GM19395 (cell line): ENCODE measurements around the gene SLC4A5.
"Not testable (repeated sequence)": the region's sequence is repeated elsewhere in the genome, so short reads cannot be mapped to it uniquely, and the experiment has no call there.

Source experiments
- ATAC-seq: cut with Tn5 transposase; IDR thresholded peaks from one replicate; pipeline ENCODE4 v1.9.1; 2021; ENCODE audit warnings: mild to moderate bottlenecking, moderate library complexity; ENCODE audit not compliant: unreplicated experiment

The SLC4A5 gene

DNA sequence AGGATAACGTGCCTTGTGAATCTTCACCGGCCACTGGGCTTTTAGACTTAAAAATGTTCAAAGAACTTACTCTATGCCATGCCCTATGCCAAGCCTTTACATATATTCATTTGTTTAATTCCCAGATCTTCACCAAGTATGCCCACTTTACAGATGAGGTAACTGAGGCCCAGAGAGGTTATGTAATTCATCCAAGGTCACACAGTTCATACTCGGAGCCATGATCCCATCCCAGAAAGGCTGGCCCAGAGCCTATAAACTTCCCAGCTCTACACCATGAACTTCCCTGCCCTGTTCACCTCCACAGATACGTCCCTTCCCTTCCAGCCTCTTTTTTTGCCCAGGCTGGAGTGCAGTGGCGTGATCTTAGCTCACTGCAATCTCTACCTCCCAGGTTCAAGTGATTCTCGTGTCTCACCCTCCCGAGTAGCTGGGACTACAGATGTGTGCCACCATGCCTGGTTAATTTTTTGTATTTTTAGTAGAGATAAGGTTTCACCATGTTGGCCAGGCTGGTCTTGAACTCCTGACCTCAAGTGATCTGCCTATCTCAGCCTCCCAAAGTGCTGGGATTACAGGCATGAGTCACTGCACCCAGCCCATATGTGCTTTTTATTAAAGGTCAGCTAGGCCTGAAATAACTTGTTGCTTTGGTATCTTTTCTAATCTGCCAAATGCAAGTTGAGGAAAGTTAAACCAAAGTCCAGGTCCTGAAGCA lies 100.7 kb downstream of the SLC4A5 start:
- ATAC-seq: no peak

DNA sequence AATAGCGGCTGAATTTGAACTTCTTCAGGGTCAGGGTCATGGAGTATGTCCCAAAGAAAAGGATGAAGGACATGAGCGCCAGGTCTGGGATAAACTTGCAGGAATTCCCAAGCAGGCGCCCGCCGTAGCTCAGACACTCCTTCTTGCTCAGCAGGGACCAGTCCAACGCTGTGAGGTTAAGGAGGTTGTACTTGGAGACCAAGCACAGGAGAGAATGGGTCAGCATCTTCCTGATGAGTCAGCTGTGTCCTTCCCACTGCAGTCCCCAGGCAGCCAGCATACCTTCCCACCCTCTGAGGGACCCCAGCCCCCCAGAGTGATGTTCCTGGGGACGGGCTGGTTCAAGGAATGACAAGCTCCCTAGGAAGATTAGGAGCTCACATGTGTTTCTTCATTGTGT lies 103.9 kb downstream of the SLC4A5 start:
- no peak for ATAC-seq

DNA sequence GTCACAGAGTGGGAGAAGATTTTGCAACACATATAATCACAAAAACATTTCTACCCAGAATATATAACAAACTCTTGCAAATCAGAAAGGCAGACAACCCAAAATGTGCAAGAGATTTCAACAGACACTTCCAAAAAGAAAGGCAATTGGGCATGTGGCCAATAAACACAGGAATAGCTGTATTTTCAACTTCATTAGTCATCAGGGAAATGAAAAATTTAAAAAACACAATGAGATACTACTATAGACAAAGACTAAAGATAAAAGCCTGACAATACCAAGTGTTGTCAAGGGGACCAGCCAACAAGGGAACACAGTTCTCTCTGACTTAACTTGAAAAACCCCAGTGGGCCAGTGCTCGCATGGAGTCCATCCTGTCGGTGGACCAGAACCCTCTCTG lies 104.3 kb downstream of the SLC4A5 start:
- ATAC-seq: no peak

DNA sequence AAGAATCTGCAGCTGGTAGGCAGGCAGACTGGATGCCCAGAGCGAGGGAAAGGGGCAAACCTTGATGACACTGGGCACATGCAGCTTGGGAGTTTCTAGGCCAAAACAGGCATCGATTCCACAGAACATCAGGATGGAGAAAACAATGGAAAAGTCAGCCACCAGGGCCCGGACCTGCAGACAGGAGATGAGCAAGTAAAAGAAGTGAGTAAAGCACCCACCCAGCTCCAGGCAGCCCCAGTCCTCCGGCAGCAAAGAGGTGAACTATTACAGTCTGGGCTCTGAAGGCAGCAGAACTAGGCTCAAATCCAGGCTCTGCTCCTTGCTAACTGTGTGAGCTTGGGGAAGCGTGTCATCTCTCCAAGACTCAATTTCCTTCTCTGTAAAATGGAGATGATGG lies 108.2 kb downstream of the SLC4A5 start:
- ATAC-seq: no peak

DNA sequence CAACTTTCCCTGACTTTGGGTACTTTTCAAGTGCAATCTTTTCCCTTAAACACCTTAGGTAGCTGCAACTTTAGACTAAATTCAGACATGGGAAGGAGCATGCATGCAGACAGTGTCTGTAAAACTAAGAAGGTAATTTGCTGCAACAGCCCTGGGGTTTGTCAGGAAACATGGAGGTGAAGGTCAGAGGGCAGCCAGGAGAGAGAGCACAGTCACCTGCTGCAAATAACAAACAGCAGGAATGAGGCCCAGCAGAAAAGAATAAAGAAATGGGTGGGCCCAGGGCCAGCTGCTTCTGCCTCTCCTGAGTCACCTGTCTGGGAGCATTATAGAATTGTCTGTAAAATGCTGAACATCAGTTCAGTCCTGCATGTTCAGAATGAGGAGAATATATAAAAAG lies 109.6 kb downstream of the SLC4A5 start:
- no peak for ATAC-seq

DNA sequence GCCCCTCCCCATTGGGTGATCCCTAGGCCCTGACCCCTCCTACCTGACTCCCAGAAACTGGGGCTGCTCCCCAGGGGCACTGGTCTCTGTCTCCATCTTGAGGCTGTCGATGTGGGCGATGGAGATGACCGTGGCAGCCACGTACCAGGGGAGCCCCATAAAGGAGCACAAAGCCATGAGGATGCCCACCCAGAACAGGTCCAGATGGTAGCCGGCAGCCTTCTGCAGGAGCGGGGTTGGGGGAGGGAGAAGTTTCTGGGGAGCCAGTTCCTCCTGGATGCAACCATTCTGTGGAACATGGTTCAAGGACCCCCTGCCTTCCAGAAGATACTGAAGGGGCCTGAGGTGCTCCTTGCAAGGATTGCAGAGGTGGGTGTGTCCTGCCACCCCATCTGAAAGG lies 110.8 kb downstream of the SLC4A5 start:
- no peak for ATAC-seq

DNA sequence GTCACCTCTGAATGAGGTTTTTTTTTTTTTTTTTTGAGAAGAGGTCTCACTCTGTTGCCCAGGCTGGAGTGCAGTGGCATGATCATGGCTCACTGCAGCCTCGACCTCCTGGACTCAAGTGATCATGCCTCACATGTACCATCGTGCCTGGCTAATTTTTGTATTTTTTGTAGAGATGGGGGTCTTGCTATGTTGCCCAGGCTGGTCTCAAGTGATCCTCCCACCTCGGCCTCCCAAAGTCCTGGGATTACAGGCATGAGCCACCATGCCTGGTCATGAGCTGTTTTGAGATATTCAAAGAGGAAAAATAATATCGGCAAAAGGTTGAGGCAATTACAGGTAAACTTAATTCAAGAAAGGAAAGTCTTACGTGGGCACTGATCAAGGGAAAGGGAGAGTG lies 113.4 kb downstream of the SLC4A5 start:
- ATAC-seq: not testable (repeated sequence)

DNA sequence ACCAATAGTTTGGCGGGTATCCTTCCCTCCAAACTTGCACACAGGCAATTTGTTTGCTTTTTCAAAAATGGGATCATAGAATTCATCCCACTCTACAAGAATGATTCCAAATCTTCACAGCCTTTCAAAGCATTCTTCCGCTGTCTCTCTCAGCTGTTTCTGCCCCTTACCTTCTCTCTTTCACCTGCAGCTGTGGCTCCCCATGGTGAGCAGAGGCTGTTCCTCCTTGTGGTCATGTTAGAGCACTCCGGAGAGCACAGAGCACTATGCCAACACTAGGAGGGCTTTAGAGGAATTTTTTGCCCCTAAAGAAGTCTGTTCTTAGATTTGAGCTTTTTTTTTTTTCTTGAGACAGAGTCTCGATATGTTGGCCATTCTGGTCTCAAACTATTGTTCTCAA lies 114.4 kb downstream of the SLC4A5 start:
- ATAC-seq: no peak

DNA sequence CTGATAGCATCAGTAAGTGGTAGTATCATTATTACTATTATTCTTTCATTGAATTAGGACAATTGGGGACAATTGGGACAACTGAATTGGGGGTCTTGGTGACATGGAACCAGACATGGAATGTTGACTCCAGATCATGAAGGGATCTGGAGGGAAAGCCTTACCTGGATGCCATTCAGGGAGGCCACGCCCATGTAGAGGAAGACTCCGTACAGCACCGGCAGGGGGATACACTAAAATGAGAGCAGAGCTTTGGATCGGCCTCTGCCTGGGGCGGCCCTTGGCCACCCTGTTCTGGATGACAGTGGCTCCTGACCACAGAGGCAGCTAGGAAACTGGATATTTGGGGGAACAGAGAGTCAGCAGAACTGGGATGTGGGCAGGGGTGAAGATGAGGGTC lies 115.6 kb downstream of the SLC4A5 start:
- no peak for ATAC-seq

DNA sequence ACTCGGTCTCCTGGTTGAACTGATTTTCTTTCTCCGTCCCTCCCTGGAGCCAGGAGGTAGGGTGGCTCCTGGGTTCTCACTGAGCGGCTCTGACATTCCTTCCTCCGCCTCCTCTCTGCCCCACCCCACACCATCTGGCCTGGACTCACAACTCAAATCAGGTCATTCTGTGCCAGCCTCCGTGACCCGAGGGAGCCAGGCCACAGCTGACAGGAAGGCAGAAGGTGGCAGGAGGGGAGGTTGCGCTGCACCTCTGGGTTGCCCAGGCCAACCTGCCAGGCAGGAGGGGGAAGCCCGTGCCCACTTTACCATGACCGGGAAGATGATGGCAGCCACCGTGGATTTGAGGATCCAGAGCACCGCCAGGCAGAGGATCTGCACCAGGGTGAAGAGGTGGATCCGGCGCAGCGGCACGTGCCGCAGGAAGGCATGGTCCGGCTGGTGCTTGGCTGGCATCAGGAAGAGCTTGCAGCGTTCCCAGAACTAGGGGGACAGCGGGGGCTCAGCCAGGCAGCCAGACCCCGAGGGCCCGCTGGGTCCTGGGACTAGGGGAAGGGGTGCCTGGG lies 116.5 kb downstream of the SLC4A5 start:
- ATAC-seq: no peak

DNA sequence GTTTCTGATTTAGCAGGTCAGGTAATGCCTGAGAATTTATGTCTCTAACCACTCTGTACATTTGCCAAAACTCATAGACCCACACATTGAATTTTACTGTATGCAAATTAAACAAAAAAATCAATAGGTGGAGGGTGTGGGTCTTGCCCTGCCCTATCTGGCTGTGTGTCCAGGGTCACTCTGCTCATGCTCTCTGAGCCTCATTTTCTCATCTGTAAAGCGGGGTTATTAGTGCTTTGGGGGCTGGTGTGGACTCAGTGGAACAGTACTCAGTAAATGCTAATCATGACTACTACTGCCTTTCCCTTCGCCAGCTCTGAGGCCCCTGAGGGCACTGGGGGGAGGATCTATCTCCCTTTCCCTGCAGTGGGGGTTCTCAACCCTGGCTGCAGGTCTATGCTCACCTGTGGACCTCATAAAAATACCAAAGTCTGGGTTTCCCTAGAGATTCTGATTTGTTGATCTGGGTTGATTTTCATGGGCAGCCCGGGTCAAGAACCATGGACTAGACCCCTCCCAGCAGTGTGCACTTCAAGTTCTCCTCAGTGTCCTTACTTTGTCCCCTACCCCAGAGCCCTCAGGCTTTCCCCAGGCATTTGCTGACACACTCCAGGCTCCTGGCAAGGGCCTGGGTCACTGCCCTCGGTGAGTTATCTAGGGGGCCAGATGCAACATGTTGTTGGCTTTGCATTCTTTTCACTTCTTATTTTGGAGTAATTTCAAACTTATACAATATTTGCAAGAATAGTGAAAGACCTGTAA lies 117.3 kb downstream of the SLC4A5 start:
- no peak for ATAC-seq

DNA sequence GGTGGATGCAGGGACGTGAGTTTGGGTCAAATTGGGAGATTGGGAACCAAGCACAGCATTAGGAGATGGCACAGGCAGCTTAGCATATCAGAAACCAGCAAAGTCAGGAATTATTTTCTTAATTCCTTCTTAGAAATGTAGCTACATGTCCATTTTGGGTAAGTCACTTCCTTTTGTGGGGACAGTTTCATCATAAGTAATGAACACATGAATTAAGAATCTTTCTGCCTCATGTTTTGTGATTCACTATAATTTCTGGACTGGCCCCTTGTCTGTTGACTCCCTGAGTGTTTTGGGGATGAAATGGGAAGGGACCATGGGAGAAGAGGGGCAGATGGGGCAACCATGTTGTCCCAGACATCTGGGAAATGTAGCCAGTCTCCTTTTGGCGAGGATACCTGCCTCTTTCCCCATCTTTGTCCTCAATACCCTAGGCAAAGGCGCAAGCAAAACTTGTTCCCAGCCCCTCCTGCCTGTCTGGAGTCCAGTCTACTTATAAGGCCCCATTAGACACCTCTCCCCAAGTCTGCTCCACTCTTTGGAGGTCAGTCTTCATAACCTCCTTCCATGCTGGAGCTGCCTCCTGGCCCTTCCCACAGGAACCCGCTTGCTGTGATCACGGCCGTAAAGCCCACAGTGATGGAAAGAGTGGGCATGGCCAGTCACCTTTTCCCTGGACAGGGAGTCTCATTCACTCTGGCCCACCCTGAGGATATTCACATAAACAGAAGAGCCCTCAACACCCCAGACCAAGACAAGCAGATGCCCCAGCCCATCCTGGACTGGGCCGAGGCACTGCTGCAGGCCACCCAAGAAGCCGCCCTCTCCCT lies 119.1 kb downstream of the SLC4A5 start:
- ATAC-seq: no peak

DNA sequence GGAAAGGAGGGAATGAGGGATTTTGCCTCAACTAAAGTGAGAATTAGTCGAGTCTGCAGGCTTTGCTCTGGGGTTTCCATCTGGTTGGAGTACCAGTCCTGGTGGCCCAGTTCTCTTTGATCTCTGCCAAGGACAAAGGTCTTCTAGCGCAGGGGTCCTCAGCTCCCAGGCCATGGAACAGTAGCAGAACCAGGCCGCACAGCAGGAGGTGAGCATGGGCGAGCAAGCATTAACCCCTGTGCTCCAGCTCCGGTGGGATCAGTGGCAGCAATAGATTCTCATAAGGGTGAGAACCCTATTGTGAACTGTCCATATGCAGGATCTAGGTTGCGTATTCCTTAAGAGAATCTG lies 120.9 kb downstream of the SLC4A5 start:
- no peak for ATAC-seq

DNA sequence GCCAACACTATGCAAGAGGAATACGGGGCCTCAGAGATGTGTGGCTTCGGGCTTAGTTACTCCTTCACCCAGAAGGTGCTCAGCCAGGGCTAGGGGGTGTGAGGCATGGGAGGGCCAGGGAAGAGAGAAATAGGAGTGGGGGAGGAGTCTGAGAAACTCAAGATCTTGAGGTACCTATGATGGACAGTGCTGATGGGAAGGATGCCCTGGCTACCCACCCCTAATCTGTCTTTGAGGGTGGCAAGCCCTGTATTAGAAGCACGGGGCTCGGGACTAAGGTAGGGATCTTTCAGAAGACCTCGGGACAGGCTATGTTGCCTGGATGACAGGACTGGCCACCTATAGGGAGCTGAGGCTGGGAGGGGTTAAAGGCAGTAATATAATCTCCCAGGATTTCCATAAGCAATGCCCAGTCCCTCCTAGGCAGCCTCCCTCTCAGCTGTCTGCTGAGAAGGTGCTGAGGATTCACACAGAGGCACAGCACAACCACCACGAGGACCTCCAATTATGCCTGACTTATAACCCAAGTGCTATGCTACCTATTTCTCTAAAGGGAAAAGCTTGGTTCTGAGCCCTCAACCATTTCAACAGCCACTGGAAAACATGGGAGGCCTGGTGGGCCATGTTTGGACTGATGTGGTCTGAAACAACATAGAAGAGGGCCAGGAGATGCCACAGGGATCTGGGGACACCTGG lies 121.5 kb downstream of the SLC4A5 start:
- no peak for ATAC-seq

DNA sequence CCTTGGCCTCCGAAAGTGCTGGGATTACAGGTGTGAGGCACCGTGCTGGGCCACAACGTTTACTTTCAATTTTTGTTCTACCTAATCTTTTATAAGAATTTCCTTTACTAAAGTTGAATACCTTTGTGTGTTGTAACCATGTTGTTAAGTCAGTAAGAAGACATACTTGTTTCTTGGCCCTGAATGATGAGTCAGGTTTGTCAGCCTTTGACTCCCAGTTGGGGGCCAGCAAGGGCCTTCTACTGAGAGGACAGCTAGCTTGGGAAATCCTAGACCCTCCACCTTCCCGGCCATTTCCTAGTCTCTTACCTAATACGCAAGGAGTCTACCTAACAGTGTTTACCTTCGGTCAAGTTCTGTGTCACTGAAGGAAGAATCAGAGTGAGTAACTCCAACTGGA lies 122.1 kb downstream of the SLC4A5 start:
- no peak for ATAC-seq

DNA sequence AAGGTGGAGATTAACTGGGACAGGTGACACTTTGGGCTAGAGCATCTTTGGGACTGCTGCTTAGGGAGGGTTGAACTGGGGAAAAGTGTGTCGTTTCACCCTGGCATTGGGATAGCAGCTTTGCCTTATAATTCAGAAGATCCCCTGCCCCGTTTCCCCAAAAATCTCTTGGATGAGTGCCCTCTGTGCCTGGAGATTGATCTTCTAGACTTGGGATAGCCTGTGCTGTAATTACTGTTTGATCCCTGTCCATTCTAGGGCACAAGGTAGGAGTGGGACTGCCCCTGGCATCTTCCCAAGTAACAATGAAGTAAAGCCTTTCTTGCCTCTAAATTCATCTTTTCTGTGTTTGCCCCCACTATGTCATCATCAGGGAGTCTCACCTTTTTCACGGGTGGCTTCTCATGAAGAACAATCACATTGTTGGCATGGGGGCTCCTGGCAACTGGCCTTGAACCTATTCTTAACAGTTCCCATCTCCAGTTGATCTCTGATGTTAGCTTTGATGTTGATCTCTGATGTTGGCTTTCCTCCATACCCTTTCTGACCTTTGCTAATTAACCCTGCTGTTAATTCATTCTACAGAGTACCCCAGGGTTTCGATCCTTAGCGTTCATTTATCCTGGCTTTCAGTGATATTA lies 123.2 kb downstream of the SLC4A5 start:
- no peak for ATAC-seq

DNA sequence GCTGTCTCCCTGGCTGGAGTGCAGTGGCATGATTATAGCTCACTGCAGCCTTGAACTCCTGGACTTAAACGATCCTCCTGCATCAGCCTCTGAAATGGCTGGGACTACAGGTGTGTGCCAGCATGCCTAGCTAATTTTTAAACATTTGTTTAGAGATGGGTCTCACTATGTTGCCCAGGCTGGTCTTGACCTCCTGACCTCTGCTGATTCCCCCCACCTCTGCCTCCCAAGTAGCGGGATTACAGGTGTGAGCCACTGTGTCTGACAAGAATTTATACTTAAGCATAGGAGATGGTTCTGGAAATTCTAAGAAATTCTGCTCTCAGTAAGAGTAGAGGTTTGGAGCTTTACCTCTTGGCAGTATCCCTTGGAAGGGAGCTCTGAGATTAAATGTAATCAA lies 126.6 kb downstream of the SLC4A5 start:
- ATAC-seq: no peak

DNA sequence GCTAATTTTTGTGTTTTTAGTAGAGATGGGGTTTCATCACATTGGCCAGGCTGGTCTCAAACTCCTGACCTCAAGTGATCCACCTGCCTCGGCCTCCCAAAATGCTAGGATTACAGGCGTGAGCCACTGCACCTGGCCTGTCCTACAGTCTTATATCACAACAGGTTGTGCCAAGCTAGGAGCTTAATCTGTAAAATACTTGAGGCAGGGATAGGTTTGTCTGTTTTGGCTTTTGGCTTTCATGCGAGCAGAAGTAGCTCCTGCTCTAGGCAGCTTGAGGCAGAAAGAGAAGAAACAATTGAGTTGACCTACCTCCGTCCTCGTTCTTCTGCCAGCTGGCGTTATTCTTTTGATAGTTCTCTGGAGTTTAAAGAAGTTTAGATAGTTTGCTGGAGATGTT lies 127.4 kb downstream of the SLC4A5 start:
- not testable (repeated sequence) for ATAC-seq

DNA sequence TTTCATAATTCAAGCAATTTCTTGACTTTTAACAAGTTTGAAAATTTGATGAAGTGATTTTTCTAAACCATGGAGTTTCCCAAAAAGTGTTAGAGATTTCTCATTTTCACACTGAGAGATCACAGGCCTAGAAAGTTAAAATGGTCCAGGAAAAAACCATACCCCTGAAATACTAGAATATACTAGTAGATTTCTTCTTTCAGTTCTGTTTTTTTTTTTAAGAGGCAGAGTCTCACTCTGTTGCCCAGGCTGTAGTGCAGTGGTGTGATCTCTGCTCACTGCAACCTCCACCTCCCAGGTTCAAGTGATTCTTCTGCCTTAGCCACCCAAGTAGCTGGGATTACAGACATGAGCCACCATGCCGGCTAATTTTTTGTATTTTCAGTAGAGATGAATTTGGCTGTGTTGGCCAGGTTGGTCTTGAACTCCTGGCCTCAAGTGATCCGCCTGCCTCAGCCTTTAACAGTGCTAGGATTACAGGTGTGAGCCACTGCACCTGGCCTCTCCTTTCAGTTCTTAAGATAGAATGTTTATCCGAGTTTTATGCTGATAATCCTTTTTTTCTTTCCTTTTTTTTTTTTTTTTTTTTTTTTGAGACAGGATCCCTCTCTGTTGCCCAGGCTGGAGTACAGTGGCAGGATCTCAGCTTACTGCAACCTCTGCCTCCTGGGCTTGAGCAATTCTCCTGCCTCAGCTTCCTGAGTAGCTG lies 130.4 kb downstream of the SLC4A5 start:
- no peak for ATAC-seq

DNA sequence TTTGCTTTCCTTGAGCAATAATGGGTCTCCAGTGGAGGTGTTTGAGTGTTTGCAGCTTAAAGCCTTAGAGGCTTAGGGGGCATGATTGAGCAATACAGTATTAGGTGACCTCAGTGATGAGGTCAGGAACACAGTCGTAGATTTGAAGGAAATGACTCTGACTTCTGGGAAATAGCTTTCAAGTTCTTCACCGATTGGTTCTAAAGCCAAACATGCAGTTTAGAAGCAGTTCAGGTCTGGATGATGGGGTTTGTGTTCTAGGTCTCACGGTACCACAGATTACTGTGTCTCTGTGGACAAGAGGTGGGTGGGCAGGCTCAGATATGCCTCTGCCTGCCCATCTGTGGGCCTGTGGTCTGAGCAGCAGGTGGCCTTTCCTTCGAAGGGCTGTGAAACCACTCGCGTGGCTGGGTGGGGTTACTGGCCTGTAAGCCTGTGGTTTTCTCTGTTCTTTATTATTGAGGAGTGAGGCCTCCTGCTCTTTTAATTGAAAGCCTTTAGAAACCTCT lies 137.0 kb downstream of the SLC4A5 start:
- ATAC-seq: peak; percentile 75
